Stimulated activated naive CD8-positive, alpha-beta T cell treated with anti-CD3 and anti-CD28 coated beads, Interleukin-15, amount 100 ng/mL, for 72 hours (primary cell): ENCODE data around the gene ZNF491.
"Not testable (repeated sequence)": the region's sequence is repeated elsewhere in the genome, so short reads cannot be mapped to it uniquely, and the experiment has no call there.

ENCODE experiments used
- ATAC-seq: fragments of 150-1000 bp; cut with Tn5 transposase; 2 replicates; pipeline ENCODE4 v1.10.0; 2021; ENCODE audit warnings: mild to moderate bottlenecking, moderate library complexity
- DNase-seq, 2 donors: peaks; one replicate each; pipeline ENCODE4 v3.0.0; 2021 to 2022
- H3K27ac Mint-ChIP-seq, 2 donors: one replicate each; pipeline ENCODE4 v1.8.0; 2022; ENCODE audit warnings: mild to moderate bottlenecking in 2 of 2, mixed read lengths in 2 of 2, moderate library complexity in 2 of 2
- H3K27me3 Mint-ChIP-seq: one replicate; pipeline ENCODE4 v1.8.0; 2022; ENCODE audit warnings: mixed read lengths
- H3K4me1 Mint-ChIP-seq: one replicate; pipeline ENCODE4 v1.8.0; 2022; ENCODE audit warnings: mild to moderate bottlenecking, mixed read lengths
- H3K4me3 Mint-ChIP-seq, 2 donors: one replicate each; pipeline ENCODE4 v1.8.0; 2022; ENCODE audit warnings: mild to moderate bottlenecking in 2 of 2, mixed read lengths in 2 of 2, moderate library complexity in 1 of 2
- H3K9me3 Mint-ChIP-seq, 2 donors: one replicate each; pipeline ENCODE4 v1.8.0; 2022; ENCODE audit warnings: mixed read lengths in 2 of 2

Gene ZNF491

DNA sequence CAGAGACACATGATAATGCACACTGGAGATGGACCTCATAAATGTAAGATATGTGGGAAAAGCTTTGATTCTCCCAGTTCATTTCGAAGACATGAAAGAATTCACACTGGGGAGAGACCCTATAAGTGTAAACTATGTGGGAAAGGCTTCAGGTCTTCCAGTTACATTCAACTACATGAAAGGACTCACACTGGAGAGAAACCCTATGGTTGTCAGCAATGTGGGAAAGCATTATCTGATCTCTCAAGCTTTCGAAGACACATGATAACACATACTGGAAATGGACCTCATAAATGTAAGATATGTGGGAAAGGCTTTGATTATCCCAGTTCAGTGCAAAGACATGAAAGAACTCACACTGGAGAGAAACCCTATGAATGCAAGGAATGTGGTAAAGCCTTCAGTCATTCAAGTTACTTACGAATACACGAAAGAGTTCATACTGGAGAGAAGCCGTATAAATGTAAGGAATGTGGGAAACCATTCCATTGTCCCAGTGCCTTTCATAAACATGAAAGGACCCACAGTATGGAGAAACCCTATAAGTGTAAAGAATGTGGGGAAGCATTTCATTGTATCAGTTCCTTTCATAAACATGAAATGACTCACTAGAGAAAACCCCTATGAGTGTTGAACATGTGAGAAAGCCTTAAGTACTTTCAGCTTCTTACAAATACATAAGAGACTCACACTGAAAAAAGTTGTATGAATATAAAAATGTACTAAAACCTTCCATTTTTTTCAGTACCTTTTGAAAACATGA, 16.8 kb upstream of the ZNF491 start:
- H3K4me1 Mint-ChIP-seq = no peaks in the 10 kb centered on the region
- DNase-seq (no peak), ATAC-seq (no peak)
- H3K27ac Mint-ChIP-seq = no peak overlapping the region
- peaks cover 40 to 71% of the 10 kb centered on the region in 2 donors for H3K9me3 Mint-ChIP-seq
- no peak overlapping the region for H3K4me3 Mint-ChIP-seq
- H3K27me3 Mint-ChIP-seq = no peaks in the 10 kb centered on the region

DNA sequence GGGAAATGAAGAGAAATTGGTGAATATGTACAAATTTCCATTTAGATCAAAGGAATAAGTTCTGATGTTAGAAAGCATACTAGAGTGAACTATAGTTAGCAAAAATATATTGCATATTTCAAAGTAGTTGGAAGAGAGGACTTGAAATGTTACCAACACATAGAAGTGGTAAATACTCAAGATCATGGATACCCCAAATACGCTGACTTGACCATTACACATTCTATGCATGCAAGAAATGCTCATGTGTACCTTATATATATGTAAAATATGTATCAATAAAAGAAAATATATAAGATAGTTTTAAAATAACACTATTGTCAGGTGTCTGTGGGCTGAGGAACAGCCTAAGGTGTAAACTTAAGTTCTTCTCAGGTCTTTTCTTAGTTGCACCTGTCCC, 14.6 kb upstream of the ZNF491 start:
- no peaks in the 10 kb centered on the region for H3K27me3 Mint-ChIP-seq
- ATAC-seq (no peak), DNase-seq (no peak)
- no peak overlapping the region for H3K27ac Mint-ChIP-seq
- no peak overlapping the region for H3K4me3 Mint-ChIP-seq
- H3K9me3 Mint-ChIP-seq = peaks cover 45 to 69% of the 10 kb centered on the region in 2 donors
- no peaks in the 10 kb centered on the region for H3K4me1 Mint-ChIP-seq

DNA sequence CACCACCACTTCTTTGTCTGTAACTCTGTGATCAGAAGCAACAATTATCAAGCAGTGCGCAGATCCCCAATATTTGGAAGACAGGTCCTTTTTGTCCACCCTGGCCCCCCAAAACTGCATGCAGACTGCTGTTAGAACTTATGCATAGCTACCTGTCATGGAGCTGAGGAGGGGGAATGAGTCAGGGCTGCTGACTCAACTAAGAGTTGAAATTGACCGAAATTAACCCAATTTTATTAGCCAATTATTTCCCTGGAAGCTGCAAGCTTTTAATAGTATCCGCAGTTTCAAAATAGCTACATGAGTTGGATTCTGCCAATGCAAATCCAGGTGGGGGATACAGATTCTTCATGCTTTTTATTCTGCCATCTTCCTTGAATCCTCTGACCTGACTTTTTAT, 14.0 kb upstream of the ZNF491 start:
- no peak overlapping the region for H3K27ac Mint-ChIP-seq

DNA sequence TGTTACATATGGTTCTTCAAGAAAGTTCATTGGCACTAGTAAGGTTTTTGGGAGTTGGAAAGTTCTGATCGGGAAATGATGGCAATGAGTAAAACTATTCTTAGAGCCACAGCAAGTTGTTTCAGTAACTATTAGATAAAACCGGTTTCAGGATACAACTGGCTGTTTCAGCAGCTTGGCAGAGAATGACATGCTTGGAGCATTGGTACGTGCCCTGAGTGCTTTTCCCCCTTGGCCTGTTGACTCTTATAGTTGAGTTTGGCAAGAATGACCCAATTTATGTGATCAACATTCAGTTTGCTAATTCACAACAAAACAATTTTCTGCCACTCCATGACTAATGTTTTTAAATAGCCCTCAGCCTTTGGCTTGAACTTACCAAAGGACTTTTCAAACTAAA, 10.8 kb upstream of the ZNF491 start:
- DNase-seq (no peak), ATAC-seq (no peak)
- Mint-ChIP-seq H3K4me3 (no peak overlapping the region), H3K27ac (no peak overlapping the region), H3K4me1 (no peaks in the 10 kb centered on the region), H3K27me3 (no peaks in the 10 kb centered on the region), H3K9me3 (peaks cover 49 to 73% of the 10 kb centered on the region in 2 donors)

More for the DNA sequence above, 14.0 kb upstream of the ZNF491 start:
- no peaks in the 10 kb centered on the region for H3K4me1 Mint-ChIP-seq
- no peaks in the 10 kb centered on the region for H3K27me3 Mint-ChIP-seq
- ATAC-seq (no peak), DNase-seq (no peak)
- H3K4me3 Mint-ChIP-seq = no peak overlapping the region
- peaks cover 45 to 75% of the 10 kb centered on the region in 2 donors for H3K9me3 Mint-ChIP-seq

DNA sequence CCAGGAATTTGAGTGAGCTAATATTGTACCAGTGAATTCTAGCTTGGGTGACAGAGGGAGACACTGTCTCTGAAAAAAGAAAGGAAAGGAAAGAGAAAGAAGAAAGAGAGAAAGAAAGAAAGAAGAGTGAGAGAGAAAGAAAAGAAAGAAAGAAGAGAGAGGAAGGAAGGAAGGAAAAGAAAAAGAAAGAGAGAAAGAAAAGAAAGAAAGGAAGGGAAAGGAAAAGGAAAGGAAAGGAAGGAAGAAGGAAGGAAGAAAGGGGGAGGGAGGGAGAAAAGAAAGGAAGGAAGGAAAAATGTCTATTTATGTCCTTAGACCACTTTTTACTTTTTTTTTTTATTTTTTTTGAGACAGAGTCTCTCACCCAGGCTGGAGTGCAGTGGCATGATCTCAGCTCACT, 5.4 kb upstream of the ZNF491 start:
- Mint-ChIP-seq H3K4me3 (no peak overlapping the region), H3K9me3 (peaks cover 14 to 25% of the 10 kb centered on the region in 2 donors), H3K4me1 (peaks cover 10% of the 10 kb centered on the region), H3K27ac (no peak overlapping the region), H3K27me3 (no peaks in the 10 kb centered on the region)
- ATAC-seq (no peak), DNase-seq (no peak)

DNA sequence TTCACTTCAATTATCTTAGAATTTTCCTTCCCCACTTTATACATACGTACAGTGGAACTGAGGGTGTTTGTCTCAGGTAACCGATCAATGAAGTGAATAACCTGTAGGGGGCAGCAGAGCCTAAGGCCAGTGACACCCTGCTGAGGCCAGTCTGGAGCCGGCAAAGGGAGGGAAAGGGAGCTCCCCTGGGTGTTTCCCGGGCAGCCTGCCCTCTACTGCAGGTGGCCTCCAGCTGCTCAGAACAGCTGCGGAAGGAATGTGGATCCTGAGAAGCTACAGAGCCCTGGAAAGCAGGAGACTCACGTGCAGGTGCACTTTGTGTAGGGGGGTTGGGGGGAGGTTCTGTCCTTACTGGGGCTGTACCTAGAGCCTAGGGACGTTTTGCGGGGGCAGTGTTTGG, 832 bp upstream of the ZNF491 start:
- no peak overlapping the region for H3K27ac Mint-ChIP-seq
- DNase-seq = peak; percentile 79 to 85

DNA sequence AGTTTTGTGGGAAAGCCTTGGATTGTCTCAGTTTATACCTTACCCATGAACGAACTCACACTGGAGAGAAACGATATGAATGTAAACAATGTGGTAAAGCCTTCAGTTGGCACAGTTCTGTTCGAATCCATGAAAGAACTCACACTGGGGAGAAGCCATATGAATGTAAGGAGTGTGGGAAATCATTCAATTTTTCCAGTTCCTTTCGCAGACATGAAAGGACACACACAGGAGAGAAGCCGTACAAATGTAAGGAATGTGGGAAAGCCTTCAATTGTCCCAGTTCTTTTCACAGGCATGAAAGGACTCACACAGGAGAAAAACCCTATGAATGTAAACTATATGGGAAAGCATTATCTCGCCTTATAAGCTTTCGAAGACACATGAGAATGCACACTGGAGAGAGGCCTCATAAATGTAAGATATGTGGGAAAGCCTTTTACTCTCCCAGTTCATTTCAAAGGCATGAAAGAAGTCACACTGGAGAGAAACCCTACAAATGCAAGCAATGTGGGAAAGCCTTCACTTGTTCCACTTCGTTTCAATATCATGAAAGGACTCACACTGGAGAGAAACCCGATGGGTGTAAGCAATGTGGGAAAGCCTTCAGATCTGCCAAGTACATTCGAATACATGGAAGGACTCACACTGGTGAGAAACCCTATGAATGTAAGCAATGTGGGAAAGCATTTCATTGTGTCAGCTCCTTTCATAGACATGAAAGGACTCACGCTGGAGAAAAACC, 8.2 kb downstream of the ZNF491 start:
- H3K27ac Mint-ChIP-seq = no peak overlapping the region
- H3K27me3 Mint-ChIP-seq = no peaks in the 10 kb centered on the region
- peaks cover 31 to 52% of the 10 kb centered on the region in 2 donors for H3K9me3 Mint-ChIP-seq
- H3K4me3 Mint-ChIP-seq = no peak overlapping the region
- DNase-seq (no peak), ATAC-seq (no peak)
- H3K4me1 Mint-ChIP-seq = no peaks in the 10 kb centered on the region

More for the DNA sequence above, 832 bp upstream of the ZNF491 start:
- H3K9me3 Mint-ChIP-seq = peaks cover 4 to 5% of the 10 kb centered on the region in 2 donors
- H3K4me3 Mint-ChIP-seq = peak overlapping the region; percentile 97 to 98
- ATAC-seq = peak; percentile 76
- peaks cover 22% of the 10 kb centered on the region for H3K4me1 Mint-ChIP-seq
- H3K27me3 Mint-ChIP-seq = no peaks in the 10 kb centered on the region

DNA sequence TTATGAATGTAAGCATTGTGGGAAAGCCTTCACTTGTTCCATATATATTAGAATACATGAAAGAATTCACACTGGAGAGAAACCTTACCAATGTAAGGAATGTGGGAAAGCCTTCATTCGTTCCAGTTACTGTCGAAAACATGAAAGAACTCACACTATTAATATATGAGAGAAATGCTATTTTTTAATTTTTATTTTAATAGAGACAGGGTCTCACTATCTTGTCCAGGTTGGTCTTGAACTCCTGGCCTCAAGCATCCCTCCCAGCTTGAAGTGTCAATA, 8.7 kb downstream of the ZNF491 start:
- no peak for DNase-seq
- Mint-ChIP-seq H3K27ac (no peak overlapping the region), H3K4me3 (no peak overlapping the region), H3K4me1 (no peaks in the 10 kb centered on the region), H3K9me3 (peaks cover 31 to 52% of the 10 kb centered on the region in 2 donors), H3K27me3 (no peaks in the 10 kb centered on the region)
- ATAC-seq = no peak

DNA sequence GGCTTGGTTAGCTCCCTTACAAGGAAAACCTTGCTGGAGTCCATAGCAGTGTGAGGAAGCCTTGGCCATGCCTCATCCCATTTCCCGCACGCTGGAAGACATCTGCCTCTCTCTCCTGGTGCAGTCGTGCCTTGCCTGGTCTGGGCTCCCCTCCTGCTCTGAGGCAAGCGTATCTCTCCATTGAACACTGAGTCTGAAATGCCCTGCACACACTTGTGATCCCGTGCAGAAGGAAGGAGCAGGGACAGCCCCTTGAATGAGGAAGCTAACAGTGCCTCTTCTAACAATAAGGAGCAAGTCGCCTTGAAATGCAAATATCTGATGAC, 15.3 kb downstream of the ZNF491 start:
- peak; percentile 53 for ATAC-seq
- no peaks in the 10 kb centered on the region for H3K27me3 Mint-ChIP-seq
- H3K9me3 Mint-ChIP-seq = peaks cover 5 to 26% of the 10 kb centered on the region in 2 donors
- H3K4me1 Mint-ChIP-seq = peaks cover 26% of the 10 kb centered on the region
- H3K4me3 Mint-ChIP-seq = peak overlapping the region; percentile 91 to 92
- H3K27ac Mint-ChIP-seq = peak overlapping the region in 1 of 2 donors; percentile 96
- no peak for DNase-seq

DNA sequence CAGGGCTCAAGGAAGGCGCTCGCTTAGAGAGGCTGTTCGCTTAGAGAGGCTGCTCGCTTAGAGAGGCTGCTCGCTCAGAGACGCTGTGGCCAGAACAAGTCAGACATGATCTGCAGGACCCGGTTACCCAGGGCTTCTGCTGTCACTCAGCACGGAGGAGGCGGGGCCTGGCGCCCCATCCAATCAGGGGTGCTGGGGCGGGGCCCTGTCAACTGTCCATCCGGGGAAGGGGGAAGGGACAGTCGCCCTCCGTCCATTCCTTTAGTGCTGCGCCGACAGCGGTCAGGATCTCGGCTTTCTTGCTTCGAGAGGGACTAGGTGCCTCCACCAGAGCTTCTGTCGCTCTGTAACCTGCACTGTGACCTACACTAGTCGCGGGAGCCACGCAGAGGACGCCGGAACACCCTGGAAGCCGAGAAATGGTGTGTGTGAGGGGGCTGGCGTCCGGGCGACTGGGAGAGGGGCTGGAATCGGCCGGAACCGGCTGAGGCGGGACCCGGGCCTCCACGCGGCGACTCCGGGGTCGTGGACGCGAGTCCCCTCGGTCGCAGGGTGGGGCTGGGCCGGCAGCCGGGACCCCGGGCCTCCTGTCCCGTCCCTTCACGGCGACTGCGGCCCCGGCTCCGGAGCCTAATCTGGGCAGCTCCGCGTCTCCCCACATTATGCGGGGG, 15.8 kb downstream of the ZNF491 start, which contains the start of gene ZNF440:
TSS of gene ZNF440 (plus strand) at position 245 of the 671 bp plus-strand sequence. CDS start at position 420, 175 bp downstream.
- Mint-ChIP-seq H3K9me3 (peaks cover 5 to 21% of the 10 kb centered on the region in 2 donors), H3K27ac (peak within 1 kb of the TSS; percentile 92 to 96), H3K4me3 (peak within 1 kb of the TSS; percentile 91 to 92), H3K4me1 (peaks cover 26% of the 10 kb centered on the region), H3K27me3 (no peaks in the 10 kb centered on the region)
- DNase-seq = peak; percentile 84 to 88
- peak; percentile 100 for ATAC-seq

DNA sequence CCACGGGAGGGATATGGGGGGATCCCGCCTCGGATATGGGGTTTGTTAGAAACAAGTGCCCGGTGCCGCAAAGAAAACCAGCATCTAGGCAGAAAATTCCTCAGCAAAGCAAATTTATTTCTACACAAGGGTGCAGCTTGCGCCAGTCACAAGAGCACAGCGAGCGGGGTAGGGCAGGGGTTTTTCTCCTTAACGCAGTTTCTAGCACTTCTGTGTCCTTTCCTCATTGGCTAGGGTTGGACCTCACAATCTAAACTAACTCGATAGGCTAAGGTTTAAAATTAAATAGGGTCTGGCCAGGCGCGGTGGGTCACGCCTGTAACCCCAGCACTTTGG, 16.3 kb downstream of the ZNF491 start:
- ATAC-seq = peak; percentile 18
- H3K4me1 Mint-ChIP-seq = peaks cover 26% of the 10 kb centered on the region
- H3K27ac Mint-ChIP-seq = peak overlapping the region; percentile 40 to 48
- H3K9me3 Mint-ChIP-seq = peaks cover 5 to 19% of the 10 kb centered on the region in 2 donors
- H3K4me3 Mint-ChIP-seq = peak overlapping the region; percentile 91 to 92
- no peaks in the 10 kb centered on the region for H3K27me3 Mint-ChIP-seq
- DNase-seq = no peak

DNA sequence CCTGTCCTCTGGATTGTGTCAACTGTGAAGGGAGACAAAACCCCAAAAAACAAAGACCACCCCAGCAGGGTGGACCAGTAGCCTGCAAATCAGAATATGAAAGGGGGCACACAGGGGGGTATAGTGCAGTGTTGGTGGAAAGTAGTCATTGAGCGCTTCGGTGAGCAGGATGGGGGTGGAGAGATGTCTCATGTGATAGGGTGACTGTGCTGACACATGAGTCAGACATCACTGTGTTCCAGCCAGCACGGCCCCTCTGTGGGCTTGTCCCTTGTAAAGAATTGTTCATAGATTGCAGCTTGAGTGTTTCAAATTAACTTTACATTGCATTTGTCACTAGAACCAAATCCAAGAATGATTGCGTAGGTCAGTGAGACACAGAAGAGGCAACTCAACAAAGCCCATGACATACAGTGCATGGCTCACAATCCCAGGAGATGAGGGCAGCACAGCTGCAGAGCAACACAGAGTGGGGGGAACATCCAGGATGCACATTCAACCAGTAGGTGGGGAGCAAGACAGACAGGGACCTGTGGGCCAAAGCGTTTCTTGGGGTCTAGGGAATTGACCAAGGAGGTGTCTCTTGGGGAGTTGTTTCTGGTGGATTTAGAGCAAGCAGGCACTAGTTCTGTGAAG, 23.3 kb downstream of the ZNF491 start:
- ATAC-seq = no peak
- Mint-ChIP-seq H3K9me3 (peaks cover 27 to 31% of the 10 kb centered on the region in 2 donors), H3K27ac (no peak overlapping the region), H3K4me1 (peaks cover 7% of the 10 kb centered on the region), H3K27me3 (no peaks in the 10 kb centered on the region), H3K4me3 (no peak overlapping the region)
- no peak for DNase-seq

DNA sequence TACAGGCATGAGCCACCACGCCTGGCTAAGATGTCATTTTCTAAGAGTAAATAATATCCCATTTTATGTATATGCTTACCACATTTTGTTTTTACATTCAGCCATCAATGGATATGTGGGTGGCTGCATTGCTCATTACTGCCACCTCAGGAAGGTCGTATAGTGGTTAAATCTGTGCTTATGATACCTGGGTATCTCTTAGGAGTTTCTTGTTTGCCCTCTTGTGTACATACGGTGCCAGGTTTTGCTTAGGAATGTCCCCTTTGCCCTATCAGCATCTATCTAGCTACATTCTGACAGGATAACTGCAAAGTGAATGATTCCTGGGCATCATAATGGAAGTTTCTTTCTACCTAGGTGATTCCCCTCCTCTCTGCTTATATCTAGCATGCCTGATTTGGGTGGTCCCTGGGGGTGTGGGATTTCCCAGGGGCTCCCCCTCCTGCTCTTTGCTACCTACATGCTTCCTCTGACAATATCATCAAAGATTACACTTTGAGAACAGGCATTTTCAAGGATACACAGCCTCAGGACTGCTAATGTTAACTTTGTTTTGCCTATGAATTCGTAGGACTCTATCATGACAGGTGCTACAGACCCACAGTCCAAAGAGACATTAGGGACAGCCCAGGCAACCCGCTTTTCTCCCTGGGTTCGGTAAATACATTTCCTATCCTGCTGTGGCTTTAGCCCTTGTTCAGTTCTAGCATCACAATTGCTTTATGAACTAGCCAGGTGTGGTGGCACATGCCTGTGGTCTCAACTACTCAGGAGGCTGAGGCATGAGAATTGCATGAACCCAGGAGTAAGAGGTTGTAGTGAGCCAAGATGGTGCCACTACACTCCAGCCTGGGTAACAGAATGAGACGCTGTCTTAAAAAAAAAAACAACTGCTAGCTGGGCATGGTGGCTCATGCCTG, 30.9 kb downstream of the ZNF491 start:
- DNase-seq, H3K4me3 Mint-ChIP-seq, H3K27me3 Mint-ChIP-seq, H3K4me1 Mint-ChIP-seq: not testable (repeated sequence)
- peak; percentile 42 for ATAC-seq
- peaks cover 33 to 46% of the 10 kb centered on the region in 2 donors for H3K9me3 Mint-ChIP-seq
- H3K27ac Mint-ChIP-seq = peak overlapping the region in 1 of 2 donors; percentile 54

DNA sequence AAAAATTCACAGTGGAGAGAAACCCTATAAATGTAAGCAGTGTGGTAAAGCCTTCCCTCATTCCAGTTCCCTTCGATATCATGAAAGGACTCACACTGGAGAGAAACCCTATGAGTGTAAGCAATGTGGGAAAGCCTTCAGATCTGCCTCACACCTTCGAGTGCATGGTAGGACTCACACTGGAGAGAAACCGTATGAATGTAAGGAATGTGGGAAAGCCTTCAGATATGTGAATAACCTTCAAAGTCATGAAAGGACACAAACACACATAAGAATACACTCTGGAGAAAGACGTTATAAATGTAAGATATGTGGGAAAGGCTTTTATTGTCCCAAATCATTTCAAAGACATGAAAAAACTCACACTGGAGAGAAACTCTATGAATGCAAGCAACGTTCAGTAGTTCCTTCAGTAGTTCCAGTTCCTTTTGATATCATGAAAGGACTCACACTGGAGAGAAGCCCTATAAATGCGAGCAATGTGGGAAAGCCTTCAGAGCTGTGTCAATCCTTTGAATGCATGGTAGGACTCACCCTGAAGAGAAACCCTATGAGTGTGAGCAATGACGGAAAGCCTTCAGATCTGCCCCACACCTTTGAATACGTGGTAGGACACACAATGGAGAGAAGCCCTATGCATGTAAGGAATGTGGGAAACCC, 34.1 kb downstream of the ZNF491 start:
- peaks cover 37 to 43% of the 10 kb centered on the region in 2 donors for H3K9me3 Mint-ChIP-seq
- DNase-seq = no peak
- H3K27ac Mint-ChIP-seq = no peak overlapping the region
- H3K4me3 Mint-ChIP-seq = no peak overlapping the region
- ATAC-seq = no peak
- no peaks in the 10 kb centered on the region for H3K27me3 Mint-ChIP-seq
- peaks cover 7% of the 10 kb centered on the region for H3K4me1 Mint-ChIP-seq
